Suppressor macrophage (primary cell): Measurements from ENCODE around the gene PQBP1.

Experiments
- DNase-seq, 4 experiments: peaks; one replicate each; pipeline ENCODE4 v3.0.0-alpha.2; 2020 to 2022

PQBP1 gene

DNA sequence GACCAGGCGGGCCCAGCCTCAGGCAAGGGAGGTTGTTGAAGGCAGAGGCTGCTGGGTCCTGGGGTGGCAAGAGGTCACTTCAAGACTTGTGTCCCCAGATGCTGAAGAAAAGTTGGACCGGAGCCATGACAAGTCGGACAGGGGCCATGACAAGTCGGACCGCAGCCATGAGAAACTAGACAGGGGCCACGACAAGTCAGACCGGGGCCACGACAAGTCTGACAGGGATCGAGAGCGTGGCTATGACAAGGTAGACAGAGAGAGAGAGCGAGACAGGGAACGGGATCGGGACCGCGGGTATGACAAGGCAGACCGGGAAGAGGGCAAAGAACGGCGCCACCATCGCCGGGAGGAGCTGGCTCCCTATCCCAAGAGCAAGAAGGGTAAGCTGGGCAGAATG is 4.4 kb downstream of the PQBP1 start:
- no peak for DNase-seq

DNA sequence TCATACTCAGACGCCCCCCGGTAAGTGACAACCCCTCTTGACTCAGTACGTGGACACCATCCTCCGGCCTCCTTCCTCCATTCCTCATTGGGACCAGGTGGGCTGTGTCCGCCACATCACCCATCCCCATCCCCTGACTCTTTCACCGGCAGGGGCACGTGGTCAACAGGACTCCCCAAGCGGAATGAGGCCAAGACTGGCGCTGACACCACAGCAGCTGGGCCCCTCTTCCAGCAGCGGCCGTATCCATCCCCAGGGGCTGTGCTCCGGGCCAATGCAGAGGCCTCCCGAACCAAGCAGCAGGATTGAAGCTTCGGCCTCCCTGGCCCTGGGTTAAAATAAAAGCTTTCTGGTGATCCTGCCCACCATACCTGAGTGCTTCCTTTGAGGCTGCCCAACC is 5.0 kb downstream of the PQBP1 start:
- no peak for DNase-seq

DNA sequence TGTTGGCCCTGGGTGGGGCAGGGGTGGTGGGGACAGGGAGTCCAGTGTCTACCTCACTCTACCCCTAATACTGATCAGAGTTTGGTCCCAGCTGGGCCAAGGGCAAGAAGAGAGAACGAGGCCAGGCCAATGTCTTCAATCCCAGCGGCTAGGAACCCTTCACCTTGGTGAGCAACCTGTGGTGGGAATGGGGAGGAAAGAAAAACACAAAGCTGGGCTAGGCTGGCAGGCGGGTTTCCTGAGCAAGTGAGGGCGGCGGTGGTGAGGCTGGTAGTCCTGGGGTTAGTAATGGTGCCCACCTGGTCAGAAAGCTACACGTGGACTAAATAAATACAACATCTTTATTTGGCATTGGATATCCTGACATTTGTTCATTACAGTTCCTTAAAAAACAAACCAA is 5.6 kb downstream of the PQBP1 start:
- DNase-seq, result no peak

DNA sequence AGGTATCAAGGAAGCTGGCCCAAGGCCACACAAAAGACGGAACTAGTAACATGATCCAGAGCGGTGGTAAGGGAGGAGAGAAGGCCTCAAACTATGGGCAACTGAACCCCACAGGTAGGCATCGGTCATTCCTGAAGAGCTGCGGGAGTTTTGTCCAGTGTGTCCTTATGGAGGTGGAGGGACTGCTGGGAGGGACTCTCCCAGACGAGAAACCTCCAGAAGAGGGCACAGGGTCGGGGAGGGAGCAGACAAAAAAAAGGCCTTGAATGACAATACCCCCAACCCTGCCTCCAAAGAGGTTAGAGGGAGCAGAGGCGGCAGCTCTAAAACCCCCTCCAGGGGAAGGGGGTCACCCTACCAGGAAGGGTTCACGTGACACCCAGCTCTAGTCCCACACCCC is 6.5 kb downstream of the PQBP1 start:
- no peak for DNase-seq

DNA sequence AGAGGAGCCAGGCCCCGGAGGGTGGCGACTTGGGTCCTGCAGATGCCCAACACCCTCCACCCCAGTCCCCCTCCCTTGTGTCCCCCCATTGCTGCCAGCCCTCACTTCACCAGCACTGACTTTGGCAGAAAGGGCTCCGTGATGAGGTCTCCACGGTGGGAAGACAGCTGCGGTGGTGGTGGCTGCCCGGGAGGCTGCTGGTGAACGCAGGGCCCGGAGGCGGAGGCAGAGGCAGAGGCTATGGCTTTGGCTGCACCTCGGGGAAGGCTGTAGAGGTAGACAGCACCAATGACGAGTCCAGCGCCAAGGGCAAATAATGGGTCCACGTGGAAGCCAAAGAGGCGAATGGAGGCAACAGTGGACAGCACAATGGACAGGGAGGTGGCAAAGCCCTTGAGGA is 6.9 kb downstream of the PQBP1 start:
- DNase-seq, result no peak

DNA sequence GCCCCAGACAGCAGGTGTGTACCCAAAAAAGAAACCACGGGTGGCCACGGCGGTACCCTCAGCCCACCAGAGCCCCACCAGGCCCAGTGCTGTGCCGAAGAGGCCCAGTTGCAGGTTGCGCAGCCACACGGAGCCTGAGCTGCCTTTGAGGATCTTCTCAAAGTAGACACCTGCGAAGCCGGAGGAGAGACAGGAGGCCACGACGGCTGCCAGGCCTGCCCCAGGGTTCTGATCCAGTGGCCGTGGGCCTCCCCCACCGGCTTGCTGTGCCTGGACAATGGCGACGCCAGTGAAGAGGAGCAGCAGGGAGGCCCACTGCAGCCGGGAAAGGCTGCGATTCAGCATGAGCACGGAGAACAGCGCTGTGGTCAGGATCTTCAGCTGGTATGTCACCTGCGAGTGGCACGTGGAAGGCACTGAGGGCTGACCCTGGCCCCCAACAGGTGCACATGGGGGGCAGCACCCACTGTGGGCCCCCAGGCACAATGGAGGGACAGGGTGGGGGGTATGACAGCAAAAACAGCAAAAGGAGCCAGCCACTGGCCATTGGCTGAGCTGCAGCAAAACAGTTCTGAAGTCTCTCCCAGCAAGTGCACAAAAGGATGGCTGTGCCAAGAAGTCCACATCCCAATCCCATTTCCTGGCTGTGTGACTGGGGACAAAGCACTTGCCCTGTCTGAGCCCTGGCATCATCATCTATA is 7.5 kb downstream of the PQBP1 start:
- no peak for DNase-seq

DNA sequence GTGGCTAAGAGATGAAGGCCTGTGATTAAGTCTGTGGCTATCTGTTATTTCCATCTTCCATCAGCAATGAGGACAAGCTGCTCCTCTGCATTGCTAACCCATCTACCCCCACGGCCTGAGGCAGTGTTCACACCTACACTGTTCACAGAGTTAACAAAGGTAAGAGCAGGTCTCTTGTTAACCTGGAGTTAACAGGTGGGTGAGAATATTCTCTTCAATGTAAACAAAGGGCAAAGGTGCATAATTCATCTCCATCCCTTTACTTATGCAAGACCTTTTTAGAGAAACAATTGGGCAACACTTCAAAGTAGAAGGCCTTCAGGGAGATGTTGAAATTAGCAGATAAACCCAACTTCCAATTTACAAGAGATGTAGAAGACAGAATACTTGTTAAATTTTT is 10.9 kb downstream of the PQBP1 start:
- no peak for DNase-seq

DNA sequence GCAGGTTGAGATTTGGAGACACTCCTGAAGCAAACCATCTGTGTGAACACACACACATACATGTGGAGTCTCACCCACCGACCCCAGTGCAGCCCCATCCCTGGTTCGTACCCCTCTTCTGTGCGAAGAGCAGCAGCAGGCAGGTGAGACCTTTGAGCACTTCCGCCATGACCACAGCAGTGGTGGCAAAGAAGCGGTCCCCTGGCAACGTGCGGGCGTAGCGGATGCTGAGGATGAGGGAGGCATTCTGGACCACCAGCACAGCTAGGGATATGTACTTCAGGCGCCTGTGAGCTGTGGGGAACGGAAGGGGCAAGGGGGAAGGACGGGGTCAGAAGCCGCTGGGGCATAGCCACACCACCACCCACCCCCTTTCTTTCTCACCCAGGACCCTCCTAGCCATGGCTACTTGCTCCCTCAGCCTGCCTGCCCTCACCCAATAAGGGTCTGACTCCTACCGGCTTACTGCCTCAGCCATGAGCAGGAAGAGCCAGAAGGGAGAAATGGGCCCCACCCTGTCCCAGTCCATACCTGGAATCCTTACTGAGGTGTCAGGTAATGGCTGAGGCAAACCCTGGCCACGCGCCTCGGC is 12.1 kb downstream of the PQBP1 start:
- DNase-seq, result no peak

DNA sequence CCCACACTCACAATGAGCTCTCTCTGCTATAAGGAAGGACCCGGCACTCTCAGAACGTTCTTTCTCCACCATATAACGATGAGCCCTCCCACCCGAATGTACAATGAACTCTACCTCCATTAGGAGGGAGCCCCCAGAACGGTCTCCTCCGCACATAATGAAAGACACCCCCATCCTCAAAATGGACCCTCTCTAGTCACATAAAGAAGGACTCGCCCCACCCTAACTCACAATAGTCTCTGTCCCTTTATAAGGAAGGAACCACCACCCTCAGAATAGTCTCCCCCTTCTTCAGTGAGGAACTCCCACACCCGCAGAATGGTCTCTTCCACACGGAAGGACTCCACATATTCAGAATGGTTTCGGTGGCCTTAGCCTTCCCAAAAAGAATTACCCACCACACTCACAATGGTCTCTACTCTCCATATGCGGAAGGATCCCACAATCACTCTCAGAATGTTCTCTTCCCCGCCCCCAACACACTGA is 13.2 kb downstream of the PQBP1 start:
- peak; percentile 26 to 63 (median 46) for DNase-seq

DNA sequence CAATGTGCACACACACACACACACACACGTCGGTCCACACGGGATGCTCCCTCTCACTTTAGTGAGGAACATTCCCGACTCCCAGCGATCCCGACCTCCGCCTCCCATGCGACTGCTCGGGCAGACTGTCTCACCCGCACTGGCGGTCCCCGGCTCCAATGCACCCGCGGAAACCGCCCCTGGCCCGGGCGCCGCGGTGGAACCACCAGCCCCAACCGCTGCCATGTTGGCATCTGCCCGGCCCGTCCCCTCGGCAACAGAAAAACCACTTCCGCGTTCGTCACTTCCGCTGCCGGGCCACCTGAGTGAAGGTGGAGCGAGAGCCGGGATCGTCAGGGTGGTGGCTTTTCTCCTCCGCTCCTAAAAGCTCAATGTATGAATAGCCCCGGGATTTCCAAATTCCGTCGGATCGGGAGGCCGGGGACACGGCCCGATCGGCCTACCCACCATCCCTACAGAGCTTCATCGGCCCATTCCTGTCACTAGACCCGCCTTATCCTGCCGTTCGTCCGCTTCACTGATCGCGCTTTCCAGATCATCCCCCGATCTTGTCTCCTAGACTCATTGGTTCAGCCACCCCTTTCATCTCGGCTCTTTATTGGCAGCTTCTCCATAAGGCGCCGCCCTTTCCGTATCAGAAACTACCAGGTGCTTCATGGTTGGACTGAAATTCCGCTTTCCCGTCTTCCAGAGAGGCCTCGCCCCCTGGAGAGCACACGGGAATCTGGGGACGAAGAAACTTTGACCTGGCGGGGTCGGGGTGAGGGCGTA is 13.9 kb downstream of the PQBP1 start, which contains the start of gene SLC35A2:
SLC35A2 (minus strand) TSS at position 235 of the 771 bp plus-strand sequence; CDS start at position 225, 10 bp downstream.
- peak; percentile 66 to 85 (median 74) for DNase-seq

DNA sequence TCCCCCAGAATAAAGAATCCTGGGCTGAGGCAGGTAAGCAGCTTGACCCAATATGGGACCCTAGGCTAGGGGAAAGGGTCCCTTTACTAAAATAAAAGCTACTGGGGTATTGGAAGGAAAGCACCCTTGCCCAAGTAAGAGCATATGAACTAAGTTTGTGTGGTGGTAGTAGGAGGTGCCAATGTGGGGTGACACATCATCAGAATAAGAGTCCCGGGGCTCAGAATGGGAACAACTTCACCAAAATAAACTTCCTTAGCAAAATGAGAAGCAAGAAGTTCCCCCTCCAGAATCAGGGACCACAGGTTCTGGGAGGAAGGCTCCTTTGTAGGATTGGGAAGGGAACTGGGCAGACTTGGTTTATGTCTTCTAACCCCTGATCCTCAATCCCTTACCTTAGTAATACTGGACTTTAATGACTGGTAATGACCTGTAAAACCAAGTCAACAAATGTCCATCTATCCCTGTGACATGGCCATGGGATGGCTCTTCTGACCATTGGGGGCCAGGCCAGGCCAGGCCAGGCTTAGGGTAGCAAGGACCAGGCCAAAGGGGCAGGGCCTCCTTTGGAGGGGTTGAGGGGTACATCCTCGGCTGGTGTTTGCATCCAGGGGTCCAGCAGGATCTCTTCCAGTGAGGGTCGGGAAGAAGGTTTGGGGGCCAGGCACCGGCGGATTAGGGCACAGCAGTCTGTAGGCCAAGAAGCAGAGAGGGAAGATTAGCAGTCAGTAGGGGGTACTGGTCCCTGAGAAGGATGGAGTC is 16.1 kb downstream of the PQBP1 start:
- peak; percentile 17 to 56 (median 46) for DNase-seq

DNA sequence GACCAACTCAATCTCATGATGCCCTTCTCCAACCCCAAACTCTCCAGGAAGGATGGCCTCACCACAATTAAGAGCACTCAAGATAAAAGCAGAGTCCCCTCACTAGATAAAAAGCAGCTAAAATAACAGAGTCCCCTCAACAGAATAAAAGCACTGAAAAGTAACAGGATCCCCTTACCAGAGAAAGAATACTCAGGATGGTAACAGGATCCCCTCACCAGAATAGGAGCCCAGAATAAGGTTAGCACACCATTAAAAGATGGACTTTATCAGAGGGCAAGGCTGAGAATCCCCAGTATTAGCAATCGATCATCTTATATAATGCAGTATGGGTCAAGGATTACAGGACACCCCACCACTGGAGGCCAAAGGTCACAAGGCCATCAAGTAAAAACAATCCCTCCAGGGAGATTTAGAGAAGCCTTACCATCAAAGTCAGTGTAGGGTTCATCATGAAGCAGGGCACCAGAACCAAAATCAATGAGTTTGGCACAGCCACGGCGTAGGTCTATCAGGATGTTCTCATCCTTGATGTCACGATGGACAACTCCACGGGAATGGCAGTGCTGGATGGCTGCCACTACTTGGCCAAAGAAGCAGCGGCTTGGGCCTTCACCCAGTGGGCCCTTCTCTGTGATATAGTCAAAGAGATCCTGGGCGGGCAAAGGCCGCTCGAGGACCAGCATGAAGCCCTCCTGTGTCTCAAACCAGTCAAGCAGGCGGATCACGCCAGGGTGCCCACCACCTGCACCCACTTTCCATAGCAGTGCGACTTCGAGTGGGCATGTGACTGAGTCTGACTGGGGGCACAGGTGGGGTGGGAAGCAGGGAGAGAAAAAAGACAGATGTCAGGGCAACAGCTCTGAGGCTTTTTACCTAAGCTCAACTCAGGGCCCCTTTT is 17.1 kb downstream of the PQBP1 start:
- DNase-seq, result no peak

DNA sequence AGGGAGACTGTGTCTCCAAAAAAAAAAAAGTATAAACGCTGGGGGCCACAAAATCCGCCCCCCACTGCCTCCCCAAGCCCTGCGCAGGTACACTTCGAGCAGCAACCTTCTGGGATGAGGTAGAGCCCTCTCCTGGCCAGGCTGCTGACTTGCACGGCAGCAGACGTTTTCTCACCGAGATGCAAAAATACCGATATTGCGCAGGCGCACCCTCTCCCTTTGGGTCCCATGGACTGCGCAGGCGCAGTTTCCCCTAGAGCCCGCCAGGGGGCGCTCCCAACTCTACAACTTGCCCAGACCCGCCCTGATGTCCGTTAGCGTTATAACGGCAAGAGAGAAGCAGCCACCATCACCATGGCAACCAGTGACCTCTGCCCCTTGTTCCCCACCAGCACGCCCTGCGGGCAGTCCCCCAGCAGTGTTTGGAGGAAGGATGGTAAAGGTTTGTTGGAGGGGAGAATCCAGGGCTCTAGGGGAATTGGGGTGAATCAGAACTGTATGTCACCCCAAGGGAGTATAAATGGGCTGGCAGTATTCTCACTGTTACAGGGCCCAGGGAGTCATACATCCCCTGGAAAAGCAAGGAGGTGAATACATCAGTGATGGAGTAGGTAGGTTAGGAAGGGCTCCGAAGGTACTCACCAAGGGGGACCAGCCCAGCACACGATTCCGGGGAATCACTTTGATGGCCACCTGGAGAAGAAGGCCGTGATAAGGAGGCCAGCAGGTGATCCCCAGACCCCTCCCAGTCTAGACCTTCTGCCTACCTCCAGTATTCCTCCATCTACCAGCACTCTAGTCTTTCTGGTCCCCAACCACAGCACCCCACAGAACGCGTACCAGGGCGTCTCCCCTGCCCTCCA is 19.6 kb downstream of the PQBP1 start:
- peak; percentile 90 to 92 (median 90) for DNase-seq

DNA sequence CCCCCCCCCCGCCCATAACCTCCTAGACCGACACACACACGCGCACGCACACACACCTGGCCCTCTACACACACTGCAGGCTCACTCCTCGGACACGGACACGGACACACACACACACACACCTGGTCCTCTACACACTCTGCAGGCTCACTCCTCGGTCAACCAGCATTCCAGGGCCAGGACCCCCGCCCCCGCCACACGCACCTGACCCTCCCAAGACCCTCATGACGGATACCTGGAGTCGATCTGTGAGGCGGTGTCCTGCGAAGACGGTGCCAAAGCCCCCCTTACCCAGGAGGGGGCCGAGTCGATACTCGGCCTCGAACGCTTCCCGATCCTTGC is 20.5 kb downstream of the PQBP1 start:
- no peak for DNase-seq

DNA sequence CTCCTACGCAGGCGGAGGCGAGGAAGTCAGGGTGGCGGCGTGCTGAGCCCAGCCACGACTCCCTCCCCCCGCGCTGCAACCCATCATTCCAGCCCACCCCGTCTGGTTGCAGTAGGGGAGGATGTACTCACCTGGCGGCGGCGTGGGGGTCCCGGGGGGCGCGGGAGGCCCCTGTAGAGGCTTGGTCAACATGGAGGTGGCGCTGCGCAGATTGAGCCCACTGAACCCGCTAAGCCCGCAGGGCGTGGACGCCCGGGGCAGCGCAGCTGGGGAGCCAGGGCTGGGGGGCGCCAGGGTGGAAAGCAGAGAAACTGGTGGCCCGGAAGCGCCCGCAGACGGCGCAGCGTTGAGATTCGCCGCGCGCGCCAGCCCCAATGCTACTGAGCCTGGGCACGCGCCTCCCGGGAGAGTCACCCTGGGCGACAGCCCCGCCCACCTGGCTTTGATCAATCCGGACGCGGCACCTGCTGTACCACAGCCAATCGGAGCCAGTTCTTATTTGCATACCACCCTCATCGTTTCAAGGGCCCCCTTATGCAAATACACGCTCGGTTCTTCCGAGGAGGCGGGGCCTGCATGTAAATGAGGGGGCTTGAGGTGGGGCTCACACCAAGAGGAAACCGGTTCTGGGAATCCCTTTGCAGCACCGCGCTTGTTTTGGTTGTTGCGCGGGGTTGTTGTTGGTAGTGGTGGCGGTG is 21.1 kb downstream of the PQBP1 start, which contains the start of gene PIM2:
PIM2 (minus strand) TSS at position 382 of the 698 bp plus-strand sequence; CDS start at position 192, 190 bp downstream.
- peak; percentile 86 to 93 (median 92) for DNase-seq

DNA sequence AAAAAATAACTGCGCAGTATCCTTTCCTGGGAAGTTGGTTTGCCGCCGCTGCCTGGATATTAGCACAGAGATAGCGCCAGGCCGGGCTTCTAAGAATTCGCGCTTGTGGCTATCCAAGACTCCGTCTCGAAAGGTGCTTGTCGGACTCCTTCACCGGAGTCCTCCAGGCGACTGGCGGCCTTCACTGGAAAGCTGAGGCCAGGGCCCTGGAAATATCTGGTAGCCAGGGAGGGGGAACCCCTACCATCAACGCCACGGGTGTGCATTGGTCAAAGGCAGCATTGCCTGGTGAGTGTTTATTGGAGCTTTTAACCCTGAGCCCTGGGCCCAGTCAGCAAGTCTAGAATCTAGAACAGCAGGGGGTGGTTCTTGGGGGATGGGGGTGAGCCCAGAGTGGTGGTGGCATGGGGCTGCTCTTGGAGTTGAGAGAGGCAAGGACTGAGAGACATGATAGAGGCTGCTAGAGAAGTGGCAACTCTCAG is 21.7 kb downstream of the PQBP1 start:
- peak in 2 of 4 experiments; percentile 15 to 26 for DNase-seq

DNA sequence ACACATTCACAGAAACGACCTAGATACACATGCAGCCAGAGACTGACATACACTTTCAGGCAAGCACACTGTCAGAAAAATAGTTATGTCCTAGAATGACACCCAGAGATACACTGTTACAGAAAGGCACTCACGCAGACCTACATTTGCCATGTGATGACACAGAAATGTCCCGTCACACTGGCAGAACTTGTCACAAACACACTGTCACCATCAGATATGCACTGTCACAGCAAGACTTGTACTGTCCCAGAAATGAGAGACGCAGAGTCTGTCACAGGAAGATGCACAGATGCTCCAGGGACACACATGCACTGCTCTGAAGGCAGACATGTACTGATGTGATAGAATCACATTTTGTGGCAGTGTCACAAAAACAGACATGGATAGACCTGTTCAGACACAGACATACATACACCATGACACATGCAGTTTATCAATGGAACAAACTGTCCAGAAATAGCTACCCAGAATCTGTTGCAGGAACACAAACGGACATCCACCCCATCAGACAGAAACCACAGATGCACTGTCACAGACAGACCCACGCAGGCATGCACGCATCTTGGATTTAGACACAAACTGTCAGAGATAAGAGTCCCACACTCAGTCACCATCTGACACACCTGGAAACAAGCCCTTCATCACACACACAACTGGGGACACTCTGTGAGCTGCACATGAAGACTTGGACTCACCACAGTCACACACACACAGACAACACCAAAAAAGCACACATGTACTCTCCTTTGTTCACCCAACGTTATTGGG is 22.4 kb downstream of the PQBP1 start:
- no peak for DNase-seq

DNA sequence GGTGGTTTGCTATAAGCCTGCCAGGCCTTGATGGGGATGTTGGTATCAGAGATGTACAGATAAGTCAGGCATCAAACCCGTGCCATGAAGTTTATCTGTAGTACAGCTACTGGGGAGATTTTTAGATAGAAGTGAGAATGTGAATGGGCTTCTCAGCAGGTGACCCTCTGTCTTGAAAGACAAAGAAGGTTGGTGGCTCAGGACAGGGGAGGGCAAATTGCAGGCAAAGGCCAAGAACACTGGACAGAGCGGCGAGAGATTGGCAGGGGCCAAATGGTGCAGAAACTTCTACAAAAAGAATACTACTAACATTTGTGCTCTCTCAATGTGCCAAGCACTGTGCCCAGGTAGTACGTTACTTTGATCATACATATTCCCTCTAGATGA is 23.0 kb downstream of the PQBP1 start:
- DNase-seq, result no peak

DNA sequence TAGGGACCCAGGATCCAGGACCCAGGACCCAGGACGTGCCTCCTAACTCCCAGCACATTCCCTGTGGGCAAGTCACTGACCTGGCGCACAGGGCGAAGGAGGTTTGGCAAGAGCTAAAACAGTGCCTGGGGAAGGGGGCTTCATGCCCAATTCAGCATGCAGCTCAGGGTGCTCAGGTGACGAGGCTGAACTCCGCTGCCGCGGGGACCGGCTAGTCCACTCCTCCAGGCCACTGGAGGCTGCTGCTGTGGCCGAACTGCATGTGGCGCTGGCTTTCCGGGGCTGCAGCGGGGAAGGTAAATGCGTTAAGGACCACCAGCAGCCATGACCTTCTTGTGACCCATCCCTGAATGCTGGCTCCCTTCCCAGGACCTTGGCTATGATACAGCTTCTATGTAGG is 26.0 kb downstream of the PQBP1 start:
- DNase-seq, result no peak
